ENCODE results near the gene SLC37A4. TPM values are rescaled to one million over a fixed set of nuclear protein-coding genes. Genes with fewer than 3 reads are reported as not detected.

Gene SLC37A4
- total and polyA plus RNA-seq, 10 of the 15 experiments (the other 5 are each of a cell fraction or from before 2014, with no cell fraction given) = 11.6 to 29.7 (median 20.4) TPM

GRCh38 chr11:119048644-119049043 lies 18.0 kb upstream of the SLC37A4 start:
- TSS peak; percentile 8 for BruUV-seq (replicated peaks)
- intact Hi-C loops (cut with micrococcal nuclease; ENCODE audit: unreplicated experiment) (no loop called here), in situ Hi-C loops (cut with MboI) (no loop called here)
- H3K4me2 ChIP-seq (ENCODE audit: control insufficient read depth, insufficient read depth) = no peak overlapping the region
- peaks cover 24% of the 10 kb centered on the region for H3K4me1 ChIP-seq (ENCODE audit: control insufficient read depth, insufficient read depth, low read length)
- TF ChIP-seq SREBF1 (IDR thresholded peaks at IDR 0.05; ENCODE audit: low read length) (no peak), CHD2 (IDR thresholded peaks at IDR 0.05; ENCODE audit: borderline replicate concordance, low read depth, low read length) (no peak), NBN (IDR thresholded peaks at IDR 0.05) (no peak), ZNF384 (IDR thresholded peaks at IDR 0.05; ENCODE audit: borderline replicate concordance, low read depth, low read length) (no peak), BCL11A (IDR thresholded peaks at IDR 0.05; ENCODE audit: low read depth, low read length) (no peak), IRF5 (IDR thresholded peaks at IDR 0.05; ENCODE audit: borderline replicate concordance) (no peak), JUNB (IDR thresholded peaks at IDR 0.05) (no peak), EZH2 (IDR thresholded peaks at IDR 0.05; ENCODE audit: borderline replicate concordance, control insufficient read depth, low read depth, low read length) (no peak)
- no peak overlapping the region for H3K9ac ChIP-seq (ENCODE audit: control insufficient read depth, insufficient read depth, low read length)
- CTCF ChIA-PET = no interaction called here
- POLR2A ChIA-PET = interaction anchor here (0.9 to 2.5 kb wide), 3 partner anchors 7 to 19 kb away, joined by 3 to 10 read pairs (median 3); partner anchors contain the start of gene VPS11
- no peak overlapping the region for H3K4me3 ChIP-seq
- H3K36me3 ChIP-seq (ENCODE audit: control insufficient read depth in 2 of 2, insufficient read depth in 2 of 2, low read length in 1 of 2) = peaks cover 44 to 45% of the 10 kb centered on the region in 2 experiments
- RAD21 ChIA-PET (ENCODE audit: unreplicated experiment) = no interaction called here
- no peak overlapping the region for H2AFZ ChIP-seq (ENCODE audit: control insufficient read depth, low read depth, low read length)
- no peak for FAIRE-seq
- H4K20me1 ChIP-seq (ENCODE audit: control insufficient read depth, insufficient read depth) = no peaks in the 10 kb centered on the region
- peaks cover 9% of the 10 kb centered on the region for H3K79me2 ChIP-seq (ENCODE audit: control insufficient read depth, insufficient read depth, low read length)
- no peak for ATAC-seq
- no peaks in the 10 kb centered on the region for H3K9me3 ChIP-seq (replicated peaks; ENCODE audit: control insufficient read depth, insufficient read depth, low read length)
- H3K27me3 ChIP-seq (replicated peaks in 1 of 2; ENCODE audit: control insufficient read depth in 2 of 2, insufficient read depth in 2 of 2, low read length in 1 of 2) = no peaks in the 10 kb centered on the region
- H3K27ac ChIP-seq (ENCODE audit: control insufficient read depth, insufficient read depth) = no peak overlapping the region
- no peak for DNase-seq (ENCODE audit: low read depth, low spot score)
- 93% methylated on average over 9 of the region's 9 CpGs for WGBS (ENCODE audit: insufficient coverage, insufficient replicate concordance, low lambda C conversion rate, missing lambda C conversion rate)
- SMC1A ChIA-PET (ENCODE audit: uncharacterized antibody, unreplicated experiment) = no interaction called here
